Articular chondrocyte of knee joint (primary cell): ENCODE data around the gene ZNF768. TPM values are rescaled to one million over a fixed set of nuclear protein-coding genes. Genes with fewer than 3 reads are reported as not detected.

Experiments
- small RNA-seq: library from RNA; depleted of rRNA; stranded (forward); fragments of <200 nt; gene quantifications from one replicate; pipeline ENCODE3, GENCODE V24; 2012
- total RNA-seq: library from RNA; depleted of rRNA; stranded (reverse); fragments of >200 nt; gene quantifications from 2 replicates; pipeline ENCODE4 v1.2.3, GENCODE V29; 2012

Gene ZNF768
- 15.3 and 18.1 TPM in 2 replicates for total RNA-seq

GRCh38 chr16:30526137-30526822 lies at the start of gene ZNF768:
ZNF768 (minus strand) TSS chr16:30526566; CDS start chr16:30526413, 153 bp downstream.

GRCh38 chr16:30571445-30572322 lies 45.3 kb upstream of the ZNF768 start, which contains the start of gene ZNF688:
ZNF688 (minus strand) TSS chr16:30571714; CDS start chr16:30571629, 85 bp downstream.

GRCh38 chr16:30557957-30558788 lies 31.8 kb upstream of the ZNF768 start, which contains the start of gene ZNF764:
ZNF764 (minus strand) TSS chr16:30558374; CDS start chr16:30558182, 192 bp downstream.

GRCh38 chr16:30534368-30535105 lies 8.2 kb upstream of the ZNF768 start, which contains the start of gene ZNF747:
ZNF747 (minus strand) TSS chr16:30534858; CDS start chr16:30534679, 179 bp downstream.

Small RNA genes lying within 50 kb of the gene (small RNA-seq; reads per million reads assigned to genes)
- gene MIR4518 (not detected), gene RNU7-61P (not detected)

Other genes starting within 250 kb of the ZNF768 start
- 31.7 and 34.2 TPM in 2 replicates for gene CD2BP2, start 171.3 kb downstream of the ZNF768 start, total RNA-seq
- gene TBC1D10B, start 156.1 kb downstream of the ZNF768 start, total RNA-seq, result 22.6 and 23.3 TPM in 2 replicates
- not detected in 2 replicates for gene MYL11, start 151.8 kb downstream of the ZNF768 start, total RNA-seq
- gene SEPTIN1, start 144.0 kb downstream of the ZNF768 start, total RNA-seq, result 0.11 TPM in 1 of 2 replicates, not detected in the other
- 5.0 and 5.2 TPM in 2 replicates for gene ZNF48, start 131.1 kb downstream of the ZNF768 start, total RNA-seq
- 6.8 and 7.8 TPM in 2 replicates for gene ZNF771, start 119.0 kb downstream of the ZNF768 start, total RNA-seq
- 16.2 and 18.4 TPM in 2 replicates for gene DCTPP1, start 96.5 kb downstream of the ZNF768 start, total RNA-seq
- gene SEPHS2, start 80.7 kb downstream of the ZNF768 start, total RNA-seq, result 16.4 and 18.9 TPM in 2 replicates
- not detected in 2 replicates for gene ITGAL, start 53.8 kb downstream of the ZNF768 start, total RNA-seq
- gene ZNF747, start 8.3 kb upstream of the ZNF768 start, total RNA-seq, result 12.9 and 13.0 TPM in 2 replicates
- 4.8 and 5.8 TPM in 2 replicates for gene ZNF764, start 31.8 kb upstream of the ZNF768 start, total RNA-seq
- gene ZNF688, start 45.1 kb upstream of the ZNF768 start, total RNA-seq, result 7.6 and 8.0 TPM in 2 replicates
- gene ZNF785, start 59.1 kb upstream of the ZNF768 start, total RNA-seq, result 10.5 and 11.1 TPM in 2 replicates
- gene ZNF689, start 83.8 kb upstream of the ZNF768 start, total RNA-seq, result 6.1 and 6.6 TPM in 2 replicates
- gene PRR14, start 124.4 kb upstream of the ZNF768 start, total RNA-seq, result 5.9 and 7.3 TPM in 2 replicates
- gene FBRS, start 131.9 kb upstream of the ZNF768 start, total RNA-seq, result 22.2 and 22.8 TPM in 2 replicates
- gene SRCAP, start 172.6 kb upstream of the ZNF768 start, total RNA-seq, result 17.9 and 20.4 TPM in 2 replicates
- gene PHKG2, start 221.9 kb upstream of the ZNF768 start, total RNA-seq, result 15.2 and 17.4 TPM in 2 replicates
- gene CFAP119, start 235.5 kb upstream of the ZNF768 start, total RNA-seq, result 2.1 and 2.2 TPM in 2 replicates
- gene RNF40, start 235.8 kb upstream of the ZNF768 start, total RNA-seq, result 63.6 and 70.5 TPM in 2 replicates